HL-60 (cell line): ENCODE results near the gene NIPA2.

Source experiments
- DNase-seq, 2 experiments: peaks; one replicate each; pipeline ENCODE4 v3.0.0-alpha.2; 2010 to 2020; ENCODE audit warnings: low read depth in 1 of 2, low spot score in 1 of 2
- H3K27ac ChIP-seq: fragments of 250-450 bp; sonication (Bioruptor Pico); replicated peaks from 2 replicates; pipeline ENCODE4 v1.5.1; 2020; ENCODE audit warnings: mild to moderate bottlenecking, moderate library complexity
- H3K27me3 ChIP-seq: fragments of 250-450 bp; sonication (Bioruptor Pico); 2 replicates; pipeline ENCODE4 v1.5.1; 2021; ENCODE audit warnings: mild to moderate bottlenecking, moderate library complexity; ENCODE audit not compliant: insufficient read depth, poor library complexity, severe bottlenecking
- H3K4me3 ChIP-seq: replicated peaks from 2 replicates; pipeline ENCODE4 v1.5.1; 2011; ENCODE audit warnings: mild to moderate bottlenecking, control low read depth, low read length; ENCODE audit not compliant: insufficient read depth
- GABPA ChIP-seq: IDR thresholded peaks from 2 replicates; pipeline ENCODE4 v1.6.1; 2012; ENCODE audit warnings: low read depth
- POLR2AphosphoS5 ChIP-seq: IDR thresholded peaks from 2 replicates; pipeline ENCODE4 v1.6.1; 2012; ENCODE audit warnings: low read depth
- SPI1 ChIP-seq: IDR thresholded peaks from 2 replicates; pipeline ENCODE4 v1.6.1; 2012; ENCODE audit warnings: low read depth, mild to moderate bottlenecking, borderline replicate concordance
- TF ChIP-seq, protein P1 (sequence below): IDR thresholded peaks from one replicate; pipeline ENCODE4 v1.5.1; 2011; ENCODE audit warnings: low read length, control low read depth, inconsistent platforms; ENCODE audit not compliant: insufficient read depth
- TF ChIP-seq, protein P2 (sequence below): IDR thresholded peaks from 2 replicates; pipeline ENCODE4 v1.6.1; 2012; ENCODE audit warnings: low read depth; ENCODE audit not compliant: insufficient replicate concordance

NIPA2 gene

DNA sequence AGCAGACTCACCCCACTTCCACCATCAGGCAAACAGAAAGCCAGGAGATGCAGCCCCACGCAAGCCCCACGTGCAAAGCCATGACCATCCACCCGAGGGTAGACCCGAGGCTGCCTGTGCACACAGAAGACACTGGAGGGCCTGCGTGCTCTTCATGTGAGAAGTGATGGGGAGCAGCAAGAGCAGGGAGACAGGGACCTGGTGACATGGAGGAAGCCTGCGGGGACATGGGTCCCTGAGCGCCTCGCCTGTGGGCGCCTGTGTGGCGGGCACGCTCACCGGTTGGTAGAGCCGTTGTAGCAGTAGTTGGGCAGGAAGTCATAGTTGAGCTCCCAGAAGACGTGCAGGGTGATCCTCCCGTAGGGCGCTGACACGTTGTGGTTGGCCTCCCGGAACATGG, 65.0 kb downstream of the NIPA2 start:
- DNase-seq, result no peak
- Histone ChIP-seq H3K4me3 (no peak overlapping the region), H3K27me3 (no peaks in the 10 kb centered on the region), H3K27ac (no peak overlapping the region)
- TF ChIP-seq GABPA, result no peak
- TF ChIP-seq, protein P1, sequence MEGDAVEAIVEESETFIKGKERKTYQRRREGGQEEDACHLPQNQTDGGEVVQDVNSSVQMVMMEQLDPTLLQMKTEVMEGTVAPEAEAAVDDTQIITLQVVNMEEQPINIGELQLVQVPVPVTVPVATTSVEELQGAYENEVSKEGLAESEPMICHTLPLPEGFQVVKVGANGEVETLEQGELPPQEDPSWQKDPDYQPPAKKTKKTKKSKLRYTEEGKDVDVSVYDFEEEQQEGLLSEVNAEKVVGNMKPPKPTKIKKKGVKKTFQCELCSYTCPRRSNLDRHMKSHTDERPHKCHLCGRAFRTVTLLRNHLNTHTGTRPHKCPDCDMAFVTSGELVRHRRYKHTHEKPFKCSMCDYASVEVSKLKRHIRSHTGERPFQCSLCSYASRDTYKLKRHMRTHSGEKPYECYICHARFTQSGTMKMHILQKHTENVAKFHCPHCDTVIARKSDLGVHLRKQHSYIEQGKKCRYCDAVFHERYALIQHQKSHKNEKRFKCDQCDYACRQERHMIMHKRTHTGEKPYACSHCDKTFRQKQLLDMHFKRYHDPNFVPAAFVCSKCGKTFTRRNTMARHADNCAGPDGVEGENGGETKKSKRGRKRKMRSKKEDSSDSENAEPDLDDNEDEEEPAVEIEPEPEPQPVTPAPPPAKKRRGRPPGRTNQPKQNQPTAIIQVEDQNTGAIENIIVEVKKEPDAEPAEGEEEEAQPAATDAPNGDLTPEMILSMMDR, result no peak
- TF ChIP-seq, protein P2, sequence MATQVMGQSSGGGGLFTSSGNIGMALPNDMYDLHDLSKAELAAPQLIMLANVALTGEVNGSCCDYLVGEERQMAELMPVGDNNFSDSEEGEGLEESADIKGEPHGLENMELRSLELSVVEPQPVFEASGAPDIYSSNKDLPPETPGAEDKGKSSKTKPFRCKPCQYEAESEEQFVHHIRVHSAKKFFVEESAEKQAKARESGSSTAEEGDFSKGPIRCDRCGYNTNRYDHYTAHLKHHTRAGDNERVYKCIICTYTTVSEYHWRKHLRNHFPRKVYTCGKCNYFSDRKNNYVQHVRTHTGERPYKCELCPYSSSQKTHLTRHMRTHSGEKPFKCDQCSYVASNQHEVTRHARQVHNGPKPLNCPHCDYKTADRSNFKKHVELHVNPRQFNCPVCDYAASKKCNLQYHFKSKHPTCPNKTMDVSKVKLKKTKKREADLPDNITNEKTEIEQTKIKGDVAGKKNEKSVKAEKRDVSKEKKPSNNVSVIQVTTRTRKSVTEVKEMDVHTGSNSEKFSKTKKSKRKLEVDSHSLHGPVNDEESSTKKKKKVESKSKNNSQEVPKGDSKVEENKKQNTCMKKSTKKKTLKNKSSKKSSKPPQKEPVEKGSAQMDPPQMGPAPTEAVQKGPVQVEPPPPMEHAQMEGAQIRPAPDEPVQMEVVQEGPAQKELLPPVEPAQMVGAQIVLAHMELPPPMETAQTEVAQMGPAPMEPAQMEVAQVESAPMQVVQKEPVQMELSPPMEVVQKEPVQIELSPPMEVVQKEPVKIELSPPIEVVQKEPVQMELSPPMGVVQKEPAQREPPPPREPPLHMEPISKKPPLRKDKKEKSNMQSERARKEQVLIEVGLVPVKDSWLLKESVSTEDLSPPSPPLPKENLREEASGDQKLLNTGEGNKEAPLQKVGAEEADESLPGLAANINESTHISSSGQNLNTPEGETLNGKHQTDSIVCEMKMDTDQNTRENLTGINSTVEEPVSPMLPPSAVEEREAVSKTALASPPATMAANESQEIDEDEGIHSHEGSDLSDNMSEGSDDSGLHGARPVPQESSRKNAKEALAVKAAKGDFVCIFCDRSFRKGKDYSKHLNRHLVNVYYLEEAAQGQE, result no peak
- no peak for TF ChIP-seq POLR2AphosphoS5
- no peak for TF ChIP-seq SPI1

DNA sequence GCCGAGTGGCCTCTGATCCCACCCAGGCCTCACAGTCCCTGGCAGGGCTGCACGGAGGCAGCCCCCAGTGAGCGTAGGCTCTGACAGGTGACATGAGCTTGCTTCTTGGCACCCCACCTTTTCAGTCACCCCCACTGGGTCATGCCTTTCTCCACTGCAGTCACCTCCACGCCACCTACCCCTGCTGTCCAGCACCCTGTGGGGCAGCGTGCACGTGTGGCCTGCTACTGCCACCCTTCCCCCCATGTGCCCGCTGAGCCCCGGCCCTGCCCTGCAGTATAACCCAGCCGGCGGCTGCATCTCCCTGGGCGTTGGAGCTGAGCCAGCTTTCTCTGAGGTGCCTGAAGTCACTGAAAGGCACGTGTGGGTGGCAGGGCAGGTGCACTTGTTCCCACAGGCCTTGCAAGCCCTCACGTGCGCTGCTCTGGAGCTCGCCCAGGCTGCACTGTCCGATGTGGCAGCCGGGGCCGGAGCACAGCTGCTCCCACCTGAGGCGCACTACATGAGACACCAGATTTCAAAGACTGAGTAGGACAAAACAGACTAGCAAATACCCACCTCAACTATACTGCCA, 65.6 kb downstream of the NIPA2 start:
- H3K27ac ChIP-seq, result no peak overlapping the region
- TF ChIP-seq, protein P1, result no peak
- no peak for TF ChIP-seq POLR2AphosphoS5
- no peak for TF ChIP-seq SPI1
- no peak for TF ChIP-seq GABPA
- TF ChIP-seq, protein P2, result no peak
- no peak overlapping the region for H3K4me3 ChIP-seq
- no peak for DNase-seq
- no peaks in the 10 kb centered on the region for H3K27me3 ChIP-seq

DNA sequence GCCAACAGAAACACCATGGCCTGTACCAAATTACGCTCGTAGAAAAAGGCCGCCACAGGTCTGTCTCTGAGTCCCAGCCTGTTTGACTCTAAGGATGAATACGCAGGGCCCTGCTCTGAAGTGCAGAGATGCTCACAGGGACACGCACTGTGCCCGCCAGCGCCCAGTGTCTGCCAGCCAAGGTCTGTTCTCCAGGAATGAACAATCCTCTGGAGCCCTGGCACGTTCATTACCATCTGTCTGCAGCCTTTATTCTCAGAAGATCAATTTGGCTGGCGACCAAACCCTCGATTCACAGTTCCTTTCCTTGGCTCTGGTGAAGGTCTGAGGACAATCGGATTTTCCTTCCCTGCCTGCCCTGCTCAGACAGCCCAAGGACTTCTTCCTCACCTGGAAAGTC, 66.3 kb downstream of the NIPA2 start:
- no peak for TF ChIP-seq GABPA
- TF ChIP-seq, protein P2, result no peak
- TF ChIP-seq SPI1, result no peak
- no peak for TF ChIP-seq POLR2AphosphoS5
- TF ChIP-seq, protein P1, result no peak
- DNase-seq, result no peak
- Histone ChIP-seq H3K27me3 (no peaks in the 10 kb centered on the region), H3K27ac (no peak overlapping the region), H3K4me3 (no peak overlapping the region)
